Panc1 (cell line): ENCODE results near the gene CAGE1.

Source experiments
- CTCF ChIP-seq: fragments of 450-650 bp; IDR thresholded peaks from 2 replicates; pipeline ENCODE4 v1.5.1; 2017; ENCODE audit warnings: mild to moderate bottlenecking
- POLR2AphosphoS5 ChIP-seq: IDR thresholded peaks from 2 replicates; pipeline ENCODE4 v1.6.1; 2012; ENCODE audit warnings: mild to moderate bottlenecking, low read depth, low read length, moderate library complexity

DNA sequence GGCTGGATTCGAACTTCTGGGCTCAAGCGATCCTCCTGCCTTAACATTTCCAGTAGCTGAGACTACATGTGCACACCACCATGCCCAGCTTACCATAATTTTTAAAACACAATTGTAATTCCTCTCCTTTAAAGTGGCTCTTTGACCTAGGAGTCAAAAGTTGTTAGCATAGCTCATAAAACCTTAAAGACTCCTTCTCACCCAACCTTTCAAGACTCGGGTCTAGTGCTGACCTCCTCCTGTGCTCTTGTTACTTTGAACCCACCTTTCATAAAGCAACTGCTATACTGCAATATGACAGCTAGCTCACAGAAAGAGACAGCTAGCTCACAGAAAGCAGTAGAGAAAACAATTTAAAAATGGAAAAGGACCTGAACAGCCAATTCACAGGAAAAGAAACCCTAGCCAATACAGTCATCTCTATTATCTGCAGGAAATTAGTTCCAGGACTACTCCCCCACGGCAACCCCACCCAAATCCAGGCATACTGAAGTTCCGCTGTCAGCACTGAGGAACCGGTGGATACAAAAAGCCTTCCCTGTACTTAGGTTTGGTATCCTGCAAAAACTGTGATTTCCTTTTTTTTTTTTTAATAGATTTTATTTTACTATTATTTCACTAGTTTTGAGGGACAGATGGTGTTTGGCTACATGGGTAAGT, 96.8 kb downstream of the CAGE1 start:
- TF ChIP-seq CTCF, result no peak
- no peak for TF ChIP-seq POLR2AphosphoS5
